Esophagus (tissue), 2 donors: Measurements from ENCODE around the gene G2E3. TPM values are rescaled to one million over a fixed set of nuclear protein-coding genes. Genes with fewer than 3 reads are reported as not detected.

Experiments
- H3K27ac ChIP-seq, 2 donors: one replicate each; pipeline ENCODE4 v1.5.1; 2013; ENCODE audit warnings: low read depth in 2 of 2, mild to moderate bottlenecking in 2 of 2, inconsistent platforms in 1 of 2, low read length in 1 of 2, moderate library complexity in 1 of 2
- H3K27me3 ChIP-seq, 2 donors: one replicate each; pipeline ENCODE4 v1.6.1; 2013; ENCODE audit warnings: low read length in 2 of 2, control low read depth in 1 of 2, mild to moderate bottlenecking in 1 of 2; ENCODE audit not compliant: insufficient read depth in 2 of 2, control insufficient read depth in 1 of 2
- H3K36me3 ChIP-seq, 2 donors: one replicate each; pipeline ENCODE4 v1.6.1; 2013; ENCODE audit warnings: low read length in 1 of 2; ENCODE audit not compliant: control insufficient read depth in 2 of 2, insufficient read depth in 2 of 2
- H3K4me1 ChIP-seq, 2 donors: one replicate each; pipeline ENCODE4 v1.6.1; 2013; ENCODE audit warnings: low read length in 1 of 2; ENCODE audit not compliant: control insufficient read depth in 2 of 2, insufficient read depth in 2 of 2
- H3K4me3 ChIP-seq, 2 donors: one replicate each; pipeline ENCODE4 v1.5.1; 2013; ENCODE audit warnings: low read length in 2 of 2, mild to moderate bottlenecking in 2 of 2, low read depth in 1 of 2, moderate library complexity in 1 of 2
- H3K9me3 ChIP-seq, 2 donors: one replicate each; pipeline ENCODE4 v1.6.1; 2013; ENCODE audit warnings: mild to moderate bottlenecking in 2 of 2, low read depth in 1 of 2, low read length in 1 of 2, moderate library complexity in 1 of 2; ENCODE audit not compliant: control insufficient read depth in 2 of 2, insufficient read depth in 1 of 2
- WGBS, 2 donors: extraction: QIAGEN DNeasy Blood & Tissue Kit; methylation state at CpG; one replicate each; pipeline ENCODE4 v1.1.7; 2013; 5-methylcytosine and 5-hydroxymethylcytosine counted together
- polyA plus RNA-seq, 2 donors: library from polyadenylated mRNA; stranded (reverse); fragments of 200-250 nt; gene quantifications; one replicate each; pipeline ENCODE4 v1.2.3, GENCODE V29; 2013
- donor health status: healthy with polysubstance abuse.
- donor health status: Bipolar disorder and iron deficiency.

G2E3 gene
- polyA plus RNA-seq, 2 donors, result 3.2 to 3.4 TPM

GRCh38 chr14:30657050-30657449, 98.1 kb downstream of the G2E3 start:
- 79 to 86% methylated on average over 2 of the region's 2 CpGs for WGBS, 2 donors
- H3K4me3 ChIP-seq, result no peak overlapping the region
- no peak overlapping the region for H3K27ac ChIP-seq
- no peaks in the 10 kb centered on the region for H3K9me3 ChIP-seq
- no peaks in the 10 kb centered on the region for H3K27me3 ChIP-seq
- H3K36me3 ChIP-seq, result peaks cover 0 to 5% of the 10 kb centered on the region in 2 donors
- H3K4me1 ChIP-seq, result no peaks in the 10 kb centered on the region

GRCh38 chr14:30657606-30658163, 98.7 kb downstream of the G2E3 start:
- Histone ChIP-seq H3K36me3 (peaks cover 0 to 5% of the 10 kb centered on the region in 2 donors), H3K27ac (no peak overlapping the region), H3K9me3 (no peaks in the 10 kb centered on the region), H3K4me1 (no peaks in the 10 kb centered on the region), H3K27me3 (no peaks in the 10 kb centered on the region), H3K4me3 (no peak overlapping the region)
- 43 to 44% methylated on average over 2 of the region's 2 CpGs for whole genome bisulfite sequencing, 2 donors

- H3K4me1 ChIP-seq, result no peaks in the 10 kb centered on the region
- H3K36me3 ChIP-seq, result peaks cover 0 to 3% of the 10 kb centered on the region in 2 donors
- H3K4me3 ChIP-seq, result no peak overlapping the region
- H3K27me3 ChIP-seq, result no peaks in the 10 kb centered on the region
- H3K9me3 ChIP-seq, result no peaks in the 10 kb centered on the region
- 82 to 95% methylated on average over 3 of the region's 3 CpGs for WGBS, 2 donors
- H3K27ac ChIP-seq, result no peak overlapping the region
Measured at GRCh38 chr14:30658645-30659044, 99.7 kb downstream of the G2E3 start.

- no peaks in the 10 kb centered on the region for H3K9me3 ChIP-seq
- H3K27ac ChIP-seq, result no peak overlapping the region
- H3K27me3 ChIP-seq, result no peaks in the 10 kb centered on the region
- H3K4me3 ChIP-seq, result no peak overlapping the region
- no peaks in the 10 kb centered on the region for H3K4me1 ChIP-seq
- H3K36me3 ChIP-seq, result no peaks in the 10 kb centered on the region
Measured at GRCh38 chr14:30669594-30669993, 110.6 kb downstream of the G2E3 start.

Other genes with a start within 250 kb of the G2E3 start
- 10 to 100 TPM; 41.5 to 84.4 TPM for gene SCFD1, start 63.2 kb downstream of the G2E3 start, polyA plus RNA-seq